ENCODE measurements around the gene UCMA.
"Not testable (repeated sequence)": the region's sequence is repeated elsewhere in the genome, so short reads cannot be mapped to it uniquely, and the experiment has no call there.

The UCMA gene, protein sequence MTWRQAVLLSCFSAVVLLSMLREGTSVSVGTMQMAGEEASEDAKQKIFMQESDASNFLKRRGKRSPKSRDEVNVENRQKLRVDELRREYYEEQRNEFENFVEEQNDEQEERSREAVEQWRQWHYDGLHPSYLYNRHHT

DNA sequence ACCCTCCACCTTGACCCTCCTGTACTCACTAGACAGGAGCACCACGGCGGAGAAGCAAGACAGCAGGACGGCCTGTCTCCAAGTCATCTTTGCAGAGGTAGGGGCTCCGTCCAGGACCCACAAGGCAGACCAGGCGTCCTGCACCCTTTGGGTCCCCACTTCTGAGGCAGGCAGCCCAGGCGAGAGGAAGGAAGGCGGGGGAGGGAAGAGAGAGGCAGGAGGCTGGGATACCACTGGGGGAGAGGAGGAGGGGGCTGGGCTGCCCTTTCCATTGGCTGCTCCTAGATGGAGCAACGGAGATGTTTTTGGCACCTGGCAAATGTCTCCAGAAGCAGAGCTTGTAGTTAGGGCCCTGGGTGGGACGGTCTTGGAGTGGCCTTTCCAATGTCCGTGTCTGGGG, at the start of gene UCMA:
Gene UCMA (minus strand): TSS at position 203 of the 400 bp plus-strand sequence. CDS start 116 bp downstream, at position 87.
- DNase-seq = no peak

DNA sequence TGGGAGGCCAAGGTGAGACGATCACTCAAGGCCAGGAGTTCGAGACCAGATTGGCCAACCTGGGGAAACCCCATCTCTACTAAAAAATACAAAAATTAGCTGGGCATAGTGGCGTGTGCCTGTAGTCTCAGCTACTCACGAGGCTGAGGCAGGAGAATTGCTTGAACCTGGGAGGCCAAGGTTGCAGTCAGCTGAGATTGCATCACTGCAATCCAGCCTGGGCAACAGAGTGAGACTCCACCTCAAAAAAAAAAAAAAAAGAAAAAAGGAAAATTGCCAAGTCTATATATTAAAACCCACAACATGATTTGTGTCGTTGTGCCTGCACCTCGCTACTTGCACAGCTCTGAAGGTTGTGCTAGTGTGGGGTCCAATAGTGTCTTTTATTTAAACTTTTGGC, 48.2 kb upstream of the UCMA start:
- DNase-seq = not testable (repeated sequence)

DNA sequence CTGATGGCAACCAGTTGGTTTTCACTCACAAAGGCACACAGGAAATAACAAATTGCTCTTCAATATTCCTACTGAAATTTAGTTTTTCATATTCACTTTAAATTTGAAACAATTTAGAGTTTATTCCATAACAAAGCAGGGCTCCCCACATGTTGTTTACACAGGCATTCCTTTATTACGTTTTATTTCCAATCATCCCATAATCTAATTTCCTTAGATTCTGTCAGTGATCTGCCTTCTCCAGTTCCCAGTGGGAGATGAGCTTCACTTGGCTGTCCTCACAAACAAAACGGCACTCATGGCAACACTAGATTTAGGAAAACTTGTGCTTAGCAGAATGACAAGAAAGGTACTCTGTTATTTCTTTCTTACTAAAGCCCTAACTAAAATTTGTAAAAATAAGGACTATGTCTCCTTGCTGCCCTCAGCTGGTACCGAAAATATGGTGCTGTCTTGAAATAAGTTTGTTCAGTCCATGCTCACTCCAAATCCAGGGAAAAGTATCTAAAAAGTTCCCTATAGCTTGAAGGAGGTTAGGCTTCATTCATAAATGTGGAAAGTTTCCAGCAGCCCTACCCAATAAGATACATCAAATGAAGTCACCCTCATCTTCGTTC, 42.7 kb upstream of the UCMA start:
- no peak for DNase-seq

DNA sequence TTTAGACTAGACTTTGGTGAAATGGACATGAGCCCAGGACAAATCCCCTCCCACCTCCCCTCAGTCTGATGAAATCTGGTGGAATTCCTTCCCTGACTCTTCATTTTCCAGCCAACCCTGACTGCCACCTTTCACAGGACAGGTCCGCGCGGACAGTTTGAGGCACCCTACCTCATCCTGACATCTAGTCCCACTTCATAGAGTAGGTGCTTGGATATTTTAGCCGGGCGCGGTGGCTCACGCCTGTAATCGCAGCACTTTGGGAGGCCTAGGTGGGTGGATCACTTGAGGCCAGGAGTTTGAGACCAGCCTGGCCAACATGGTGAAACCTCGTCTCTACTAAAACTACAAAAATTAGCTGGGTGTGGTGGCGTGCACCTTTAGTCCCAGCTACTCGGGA, 42.0 kb upstream of the UCMA start:
- not testable (repeated sequence) for DNase-seq

DNA sequence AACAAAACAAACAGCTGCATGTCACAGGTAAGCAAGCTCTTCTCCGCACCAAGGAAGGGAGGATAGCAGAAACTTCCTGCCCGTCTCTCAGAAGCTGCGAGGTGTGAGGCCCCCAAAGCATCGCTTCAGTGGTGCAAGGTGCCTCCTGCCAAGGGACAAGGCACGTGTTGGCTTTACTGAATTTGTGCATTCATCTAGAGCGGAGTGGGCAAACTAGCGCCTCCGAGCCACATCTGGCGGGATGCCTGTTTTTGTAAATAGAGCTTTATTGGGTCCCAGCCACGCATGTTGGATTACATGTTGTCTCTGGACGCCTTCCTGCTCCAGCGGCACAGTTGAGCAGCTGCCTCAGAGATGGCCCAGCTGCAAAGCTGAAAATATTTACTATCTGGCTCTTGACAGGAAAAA, 38.0 kb upstream of the UCMA start:
- no peak for DNase-seq

DNA sequence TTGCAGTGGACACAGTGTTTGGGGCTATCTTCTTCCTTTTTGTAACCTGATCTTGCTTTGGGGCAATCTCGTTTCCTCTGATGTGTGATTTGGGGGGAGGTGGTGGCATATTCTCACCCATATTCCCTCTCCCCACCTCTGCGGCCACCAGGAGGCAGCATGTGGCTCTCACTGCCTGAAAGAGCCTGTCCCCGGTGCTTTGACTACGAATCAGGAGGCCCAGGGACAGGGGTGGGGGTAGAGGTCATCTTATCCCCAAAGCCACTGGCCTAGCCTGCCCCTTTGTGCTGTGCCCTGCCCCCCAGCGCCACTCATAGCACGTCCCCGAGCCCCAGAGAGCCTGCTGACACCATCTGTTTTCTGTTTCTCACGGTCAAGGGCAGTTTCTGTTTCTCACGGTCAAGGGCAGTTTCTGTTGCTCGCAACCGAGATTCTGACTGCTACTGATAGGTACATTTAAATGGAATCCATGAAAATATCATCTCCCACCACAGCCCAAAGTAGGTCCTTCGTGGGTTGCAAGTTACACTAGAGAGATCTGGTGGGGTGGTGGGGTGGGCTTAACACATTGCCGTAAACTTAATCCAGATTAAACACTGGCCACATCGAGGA, 37.5 kb upstream of the UCMA start:
- peak; percentile 37 for DNase-seq

DNA sequence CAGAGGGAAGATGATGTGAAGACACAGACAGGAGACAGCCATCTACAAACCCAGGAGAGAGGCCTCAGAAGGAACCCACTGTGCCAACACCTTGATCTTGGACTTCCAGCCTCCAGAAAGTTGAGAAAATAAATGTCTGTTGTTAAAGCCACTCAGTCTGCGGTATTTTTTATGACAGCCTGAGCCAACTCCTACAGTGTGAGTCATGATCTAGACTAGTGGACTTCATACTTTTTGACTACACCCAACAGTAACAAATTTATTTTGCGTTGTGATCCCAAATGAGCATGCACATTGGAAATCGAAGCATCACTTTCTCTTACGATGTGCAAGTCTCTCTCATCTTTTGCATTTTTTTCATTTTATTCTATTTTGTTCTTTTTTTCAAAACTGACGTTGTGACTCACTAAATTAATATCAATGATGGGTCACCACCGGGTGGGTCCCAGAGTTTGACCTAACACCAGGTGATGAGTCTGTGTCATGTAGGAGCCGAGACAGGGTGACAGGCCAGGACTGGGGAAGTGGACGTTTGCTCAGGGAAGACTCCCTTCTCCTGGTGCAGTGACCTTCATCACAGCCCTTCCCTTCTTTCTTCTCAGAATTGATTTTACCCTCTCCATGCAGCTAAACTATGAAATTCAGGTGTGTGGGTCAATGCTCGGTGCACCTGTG, 36.8 kb upstream of the UCMA start:
- DNase-seq = no peak

DNA sequence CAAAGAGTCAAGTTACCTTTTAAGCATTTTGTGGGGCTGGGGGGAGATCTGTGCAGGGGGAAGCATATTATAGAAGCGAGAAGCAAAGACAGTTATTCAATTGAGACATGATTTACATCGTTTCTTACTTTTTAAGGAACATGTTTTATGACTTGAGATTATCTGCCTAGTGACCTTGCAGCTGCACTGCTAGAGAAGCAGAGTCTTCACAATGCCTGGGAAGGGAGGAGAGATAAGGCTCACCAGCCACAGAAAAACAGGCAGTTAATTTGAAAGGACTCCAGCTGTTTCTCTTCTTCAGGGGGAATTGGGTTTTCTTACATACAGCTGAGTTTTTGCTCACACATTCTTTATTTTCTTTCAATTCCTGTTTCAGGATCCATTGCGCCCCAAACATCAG, 34.7 kb upstream of the UCMA start:
- no peak for DNase-seq

DNA sequence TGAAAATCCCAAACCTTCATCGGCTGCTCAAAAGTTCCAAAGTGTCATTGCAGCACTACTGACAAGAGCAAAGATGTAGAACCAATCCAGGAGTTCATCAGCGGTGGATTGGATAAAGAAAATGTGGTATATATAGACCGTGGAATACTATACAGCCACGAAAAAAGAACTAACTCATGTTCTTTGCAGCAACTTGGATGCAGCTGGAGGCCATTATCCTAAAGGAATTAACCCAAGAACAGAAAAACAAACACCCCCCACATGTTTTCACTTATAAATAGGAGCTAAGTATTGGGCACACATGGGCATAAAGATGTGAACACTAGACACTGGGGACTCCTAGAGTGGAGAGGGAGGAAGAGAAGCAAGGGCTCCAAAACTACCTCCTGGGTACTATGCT, 34.1 kb upstream of the UCMA start:
- DNase-seq = no peak

DNA sequence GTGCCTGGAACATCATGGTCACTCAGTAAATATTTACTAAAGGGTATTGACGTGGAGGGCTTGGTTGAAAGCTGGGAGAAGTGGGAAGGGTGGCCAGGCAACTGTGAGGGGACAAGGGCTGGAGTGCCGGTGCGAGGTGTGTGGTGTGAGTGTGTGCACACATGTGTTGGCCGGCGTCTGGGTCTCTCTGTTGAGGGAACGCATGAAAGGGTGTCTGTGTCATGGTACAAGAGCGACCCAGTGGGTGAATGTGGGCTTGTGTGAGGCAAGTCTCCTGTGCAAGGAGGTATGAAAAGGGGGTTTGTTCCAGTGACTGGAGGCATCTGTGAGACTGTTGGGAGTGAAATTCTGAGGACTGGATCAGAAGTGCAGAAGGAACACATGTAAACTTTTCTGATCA, 29.4 kb upstream of the UCMA start:
- DNase-seq = no peak

DNA sequence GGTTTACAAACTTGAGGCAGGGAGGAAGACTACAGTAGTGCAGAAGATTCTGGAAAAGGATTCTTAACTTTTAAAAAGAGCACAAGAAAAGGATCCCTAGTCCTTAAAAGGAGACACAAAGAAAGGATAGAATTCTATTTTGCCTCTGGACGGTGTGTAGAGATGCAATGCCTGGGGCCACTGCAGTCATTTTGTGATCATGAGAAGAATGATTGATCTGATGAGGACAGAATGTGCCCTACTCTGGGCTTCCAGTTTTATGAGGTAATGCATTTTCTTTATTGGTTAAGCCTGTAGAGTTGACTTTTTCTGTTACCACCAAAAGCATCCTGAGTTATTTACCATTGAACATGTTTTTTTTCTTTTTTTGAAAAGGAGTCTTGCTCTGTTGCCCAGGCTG, 28.3 kb upstream of the UCMA start:
- no peak for DNase-seq

DNA sequence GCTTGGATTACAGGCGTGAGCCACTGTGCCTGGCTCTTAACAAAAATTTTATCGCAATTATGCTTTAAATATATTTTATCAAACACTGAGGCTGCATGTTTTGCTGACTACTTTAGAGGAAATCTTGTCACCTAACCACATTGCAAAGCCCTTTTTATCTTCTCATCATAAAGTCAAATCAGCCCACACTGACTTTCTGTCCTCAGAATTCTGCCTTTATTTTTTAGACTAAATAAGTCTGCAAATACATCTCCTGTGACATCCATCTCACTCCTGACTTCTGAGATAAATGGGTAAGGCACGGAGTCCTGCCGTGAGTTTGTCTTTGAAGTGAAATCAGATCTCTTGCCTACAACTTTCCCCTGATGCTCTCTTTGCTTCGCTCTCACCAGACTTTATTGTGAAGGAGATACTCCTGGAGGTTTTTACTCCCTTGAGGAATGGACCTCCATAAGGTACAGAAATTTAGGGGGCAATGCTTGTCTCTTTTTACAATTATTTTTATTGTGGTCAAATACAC, 23.5 kb upstream of the UCMA start:
- DNase-seq = no peak

DNA sequence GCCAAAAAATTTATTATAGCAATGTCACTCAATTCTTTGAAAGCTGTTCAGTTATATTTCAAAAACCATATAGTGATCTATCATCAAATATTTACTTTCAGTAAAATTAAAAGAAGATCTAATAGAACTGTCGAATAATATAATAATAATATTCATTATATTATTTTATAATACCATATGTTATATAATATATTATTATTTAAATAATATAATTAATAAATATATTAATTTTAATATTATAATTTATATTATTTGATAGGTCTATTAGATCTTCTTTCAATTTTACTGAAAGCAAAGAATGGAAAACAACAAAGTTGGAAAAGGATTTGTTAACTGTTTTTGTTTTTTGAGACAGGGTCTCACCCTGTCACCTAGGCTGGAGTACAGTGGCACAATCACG, 22.5 kb upstream of the UCMA start:
- no peak for DNase-seq

DNA sequence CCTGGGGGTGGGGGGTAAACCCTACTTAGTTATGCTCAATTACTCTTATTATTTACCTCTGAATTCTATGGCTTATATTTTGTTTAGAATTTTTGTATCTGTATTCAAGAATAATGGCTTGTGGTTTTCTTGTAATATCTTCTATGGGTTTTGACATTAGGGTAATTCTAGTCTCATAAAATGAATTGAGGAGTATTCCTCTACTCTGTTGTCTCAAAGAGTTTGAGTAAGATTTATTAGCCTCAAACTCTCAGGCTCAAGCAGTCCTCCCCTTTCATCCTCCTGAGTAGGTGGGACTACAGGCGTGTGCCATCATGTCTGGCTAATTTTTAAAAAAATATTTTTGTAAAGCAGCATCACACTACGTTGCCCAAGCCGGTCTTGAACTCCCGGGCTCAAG, 19.6 kb upstream of the UCMA start:
- DNase-seq = no peak

DNA sequence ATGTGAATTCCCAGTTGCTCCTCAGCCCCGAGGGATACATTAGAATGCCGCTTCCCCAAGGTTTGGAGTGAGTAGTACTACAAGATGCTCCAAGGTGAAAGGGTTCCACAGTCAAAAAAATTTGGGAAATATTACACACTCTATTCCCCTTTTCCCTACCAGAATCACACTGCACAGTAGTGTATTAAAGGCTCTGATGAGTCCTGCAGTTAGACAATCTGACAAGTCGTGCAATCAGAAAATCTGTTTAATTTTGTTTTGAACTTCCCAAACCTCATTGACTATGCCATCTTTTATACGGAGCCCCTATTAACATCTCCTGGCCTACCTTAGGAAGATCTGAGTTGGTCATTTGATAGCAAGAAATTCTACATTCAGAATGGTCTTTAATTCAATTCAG, 13.6 kb upstream of the UCMA start:
- no peak for DNase-seq

DNA sequence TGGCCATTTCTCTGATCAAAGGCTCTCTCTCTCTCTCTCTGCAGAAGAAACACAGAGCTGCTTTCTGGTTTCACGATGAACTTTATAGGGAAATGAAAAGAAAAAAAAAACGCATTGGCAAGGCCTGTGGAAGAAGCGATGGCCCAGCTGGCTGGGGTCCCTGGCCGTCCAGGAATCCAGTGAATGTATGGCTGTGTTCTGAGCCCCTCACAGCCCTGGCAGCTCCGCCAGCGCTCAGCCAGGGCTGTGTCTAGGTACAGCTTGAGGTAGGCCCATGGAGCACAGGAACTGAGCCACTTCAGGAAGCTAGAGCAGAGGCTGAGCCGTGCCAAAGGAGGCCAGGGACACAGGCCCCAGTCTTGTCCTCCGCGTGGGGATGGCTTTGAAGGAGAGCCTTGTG, 13.1 kb upstream of the UCMA start:
- no peak for DNase-seq

DNA sequence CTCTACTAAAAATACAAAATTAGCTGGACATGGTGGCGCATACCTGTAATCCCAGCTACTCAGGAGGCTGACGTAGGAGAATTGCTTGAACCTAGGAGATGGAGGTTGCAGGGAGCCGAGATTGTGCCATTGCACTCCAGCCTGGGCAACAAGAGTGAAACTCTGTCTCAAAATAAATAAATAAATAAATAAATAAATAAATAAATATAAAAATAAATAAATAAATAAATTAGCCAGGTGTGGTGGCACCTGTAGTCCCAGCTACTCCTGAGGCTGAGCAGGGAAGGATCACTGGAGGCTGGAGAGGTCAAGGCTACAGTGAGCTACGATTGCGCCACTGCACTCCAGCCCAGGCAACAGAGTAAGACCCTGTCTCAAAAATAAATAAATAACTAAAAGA, 8.1 kb upstream of the UCMA start:
- not testable (repeated sequence) for DNase-seq

DNA sequence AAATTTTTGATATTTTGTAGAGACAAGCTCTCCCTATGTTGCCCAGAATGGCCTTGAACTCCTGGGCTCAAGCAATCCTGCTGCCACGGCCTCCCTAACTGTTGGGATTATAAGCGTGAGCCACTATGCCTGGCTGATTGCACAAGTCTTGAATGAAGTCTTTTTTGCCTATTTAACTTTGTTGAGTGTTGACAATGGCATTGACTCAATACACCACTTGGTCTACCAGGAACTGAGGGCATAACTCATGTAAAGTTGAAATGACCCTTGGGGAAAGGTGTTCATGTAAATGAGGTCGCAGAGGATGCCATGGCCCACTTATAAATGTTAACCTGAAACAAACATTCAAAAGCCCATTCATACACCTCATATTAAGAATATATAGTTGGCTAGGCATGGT, 7.4 kb upstream of the UCMA start:
- no peak for DNase-seq

DNA sequence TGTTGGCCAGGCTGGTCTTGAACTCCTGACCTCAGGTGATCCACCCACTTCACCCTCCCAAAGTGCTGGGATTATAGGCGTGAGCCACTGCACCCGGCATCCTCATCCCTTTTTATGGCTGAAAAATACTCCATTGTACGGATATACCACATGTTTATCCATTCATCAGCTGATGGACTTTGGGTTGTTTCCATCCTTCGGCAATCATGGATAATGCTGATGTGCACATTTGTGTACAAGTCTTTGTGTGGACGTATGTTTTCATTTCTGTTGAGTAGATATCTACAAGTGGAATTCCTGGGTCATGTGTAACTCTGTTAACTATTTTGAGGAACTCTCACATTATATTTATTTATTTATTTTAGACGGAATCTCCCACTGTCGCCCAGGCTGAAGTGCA, 5.7 kb upstream of the UCMA start:
- DNase-seq = no peak

DNA sequence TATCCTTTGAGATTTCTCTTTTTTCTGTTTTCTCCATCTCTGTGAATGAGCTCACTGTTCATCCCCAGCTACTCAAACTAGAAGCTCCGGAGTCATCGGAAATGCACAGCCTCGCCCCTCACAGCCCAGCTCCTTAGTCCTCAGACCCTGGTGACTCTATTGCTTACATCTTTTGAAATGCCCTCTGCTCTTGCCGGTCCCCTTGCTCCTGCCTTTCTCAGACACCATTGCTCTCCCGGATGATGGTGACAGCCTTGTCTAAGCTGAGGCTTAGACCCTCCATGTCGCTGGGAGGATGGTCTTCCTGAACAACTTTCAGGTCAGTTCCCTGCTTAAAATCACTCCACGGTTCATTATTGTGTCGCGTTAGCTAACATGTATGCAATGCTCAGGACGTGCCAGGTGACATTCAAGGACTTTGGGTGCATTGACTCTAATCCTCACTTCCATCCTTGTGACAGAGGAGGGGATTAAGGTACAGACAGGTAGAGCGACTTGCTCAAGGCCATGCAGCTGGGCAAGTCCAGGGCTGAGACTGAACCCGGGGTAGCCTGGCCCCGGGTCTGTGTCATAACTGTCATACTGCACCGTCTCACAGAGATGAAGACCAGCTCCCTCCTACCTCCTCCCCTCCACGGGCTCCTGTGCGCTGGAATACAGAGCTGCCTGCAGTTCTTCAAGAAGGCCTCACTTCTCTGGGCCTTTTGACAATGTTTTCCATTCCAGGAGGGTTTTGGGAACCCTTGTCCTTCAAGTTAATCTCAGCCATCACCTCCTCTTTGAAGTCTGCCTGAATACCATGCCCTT, 4.3 kb upstream of the UCMA start:
- no peak for DNase-seq

DNA sequence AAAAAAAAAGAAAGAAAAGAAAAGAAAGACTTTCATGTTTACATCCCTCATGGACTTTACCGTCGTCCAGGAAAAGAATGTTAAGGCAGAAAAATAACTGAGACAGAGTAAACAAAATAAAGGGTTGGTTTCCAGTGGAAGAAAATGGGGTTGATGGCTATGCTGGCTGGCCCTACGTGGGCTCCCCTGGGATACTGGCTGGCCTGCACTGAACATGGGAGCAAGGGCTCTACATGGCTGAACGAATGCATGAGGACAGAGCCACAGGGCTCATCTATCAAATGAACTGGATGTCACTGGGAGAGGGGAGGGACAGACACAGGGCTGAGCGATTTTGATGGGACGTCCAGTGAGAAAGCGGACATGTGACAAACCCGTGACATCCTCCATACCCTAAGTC, 2.5 kb upstream of the UCMA start:
- DNase-seq = no peak

DNA sequence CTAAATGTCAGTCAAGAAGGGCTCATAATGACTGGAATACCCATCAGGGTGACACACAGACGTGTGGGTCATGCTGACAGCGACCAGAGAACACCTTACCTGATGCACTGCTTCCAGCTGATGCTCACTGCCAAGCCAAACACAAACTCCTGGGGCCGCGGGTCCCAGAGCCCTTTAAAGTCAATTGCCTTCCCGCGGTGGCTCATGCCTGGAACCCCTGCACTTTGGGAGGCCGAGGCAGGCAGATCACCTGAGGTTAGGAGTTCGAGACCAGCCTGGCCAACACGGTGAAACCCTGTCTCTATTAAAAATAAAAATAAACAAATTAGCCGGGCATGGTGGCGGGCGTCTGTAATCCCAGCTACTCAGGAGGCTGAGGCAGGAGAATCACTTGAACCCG, 562 bp upstream of the UCMA start:
- not testable (repeated sequence) for DNase-seq

DNA sequence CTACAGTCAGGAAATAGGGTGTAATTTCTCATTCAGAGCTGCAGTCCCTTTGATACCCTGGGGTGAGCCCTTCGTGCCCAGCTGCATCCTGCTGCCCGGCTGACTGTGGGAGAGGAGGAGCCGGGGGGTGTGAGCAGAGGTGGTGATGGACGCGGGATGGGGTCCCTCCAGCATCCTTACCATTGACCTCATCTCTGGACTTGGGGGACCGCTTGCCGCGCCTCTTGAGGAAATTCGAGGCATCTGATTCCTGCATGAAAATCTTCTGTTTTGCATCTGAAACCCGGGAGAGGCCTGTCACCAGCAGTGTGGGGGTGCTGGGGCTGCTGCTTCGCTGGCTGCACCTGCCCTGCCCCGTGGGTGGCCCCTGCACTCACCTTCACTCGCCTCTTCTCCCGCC, 816 bp downstream of the UCMA start:
- no peak for DNase-seq
